ENCODE results near the gene INTS14.

GRCh38 chr15:65558997-65559760 lies 51.8 kb downstream of the INTS14 start:
- TF ChIP-seq POLR2A (IDR thresholded peaks at IDR 0.05; ENCODE audit: low read depth, low read length): no peak
- TF ChIP-seq POLR2AphosphoS5 (IDR thresholded peaks at IDR 0.05; ENCODE audit: low read depth, low read length): no peak
